ENCODE measurements around the gene DAP. TPM values are rescaled to one million over a fixed set of nuclear protein-coding genes. Genes with fewer than 3 reads are reported as not detected.

Gene DAP
- polyA plus RNA-seq, 2 of the 4 experiments (the other 2 are of a cell fraction): 24.2 to 54.9 TPM

DNA sequence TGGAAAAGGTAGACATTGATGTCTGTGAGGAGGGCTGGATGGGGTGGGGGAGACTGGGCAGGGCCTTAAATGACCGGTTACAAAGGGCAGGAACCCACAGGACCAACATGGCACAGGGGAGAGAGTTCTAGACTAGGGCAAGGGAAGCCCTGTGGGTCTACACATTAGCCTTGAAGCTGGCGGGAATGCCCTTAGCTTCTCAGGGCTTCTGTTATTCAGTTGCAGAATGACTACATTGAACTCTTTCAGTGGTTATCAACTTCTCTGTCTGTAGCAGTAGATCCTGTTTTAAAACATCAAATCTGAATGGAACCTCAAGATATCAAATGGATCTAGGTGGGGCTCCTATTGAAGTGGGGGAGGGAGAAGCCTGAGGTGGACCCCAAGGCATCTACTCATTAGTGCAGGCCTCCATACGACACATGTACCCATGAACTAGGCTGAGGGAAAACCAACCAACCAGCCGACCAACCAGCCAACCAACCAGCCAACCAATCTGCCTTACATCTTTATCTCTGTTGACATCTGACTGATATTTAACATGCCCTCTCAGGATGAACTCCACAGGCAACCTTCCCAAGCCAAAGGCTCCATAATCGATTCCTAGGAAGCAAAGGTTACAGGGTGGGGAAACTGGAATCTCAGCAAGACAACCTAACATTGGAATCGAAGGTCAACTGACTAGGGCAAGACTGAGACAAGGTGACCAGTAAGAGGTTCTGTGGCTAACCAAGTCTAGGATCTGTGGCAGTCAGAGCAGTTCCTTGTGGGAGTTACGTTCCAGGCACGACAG, 48.3 kb downstream of the DAP start:
- Histone ChIP-seq H3K4me3 (no peak overlapping the region), H3K9me3 (no peaks in the 10 kb centered on the region), H3K4me2 (no peak overlapping the region), H3K27ac (no peak overlapping the region), H3K4me1 (no peaks in the 10 kb centered on the region)
- CTCF ChIA-PET: no interaction called here
- ATAC-seq (no peak), DNase-seq (ENCODE audit: low read depth in 1 of 2, low spot score in 1 of 2) (no peak), FAIRE-seq (no peak)
- POLR2A ChIA-PET: no interaction called here
- 83% methylated on average over 8 of the region's 8 CpGs for WGBS (ENCODE audit: missing lambda C conversion rate)
- TF ChIP-seq, protein P1, sequence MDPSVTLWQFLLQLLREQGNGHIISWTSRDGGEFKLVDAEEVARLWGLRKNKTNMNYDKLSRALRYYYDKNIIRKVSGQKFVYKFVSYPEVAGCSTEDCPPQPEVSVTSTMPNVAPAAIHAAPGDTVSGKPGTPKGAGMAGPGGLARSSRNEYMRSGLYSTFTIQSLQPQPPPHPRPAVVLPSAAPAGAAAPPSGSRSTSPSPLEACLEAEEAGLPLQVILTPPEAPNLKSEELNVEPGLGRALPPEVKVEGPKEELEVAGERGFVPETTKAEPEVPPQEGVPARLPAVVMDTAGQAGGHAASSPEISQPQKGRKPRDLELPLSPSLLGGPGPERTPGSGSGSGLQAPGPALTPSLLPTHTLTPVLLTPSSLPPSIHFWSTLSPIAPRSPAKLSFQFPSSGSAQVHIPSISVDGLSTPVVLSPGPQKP (IDR thresholded peaks at IDR 0.05; ENCODE audit: low read depth, low read length): no peak
- TF ChIP-seq RFX5 (IDR thresholded peaks at IDR 0.05): no peak
- no peak for TF ChIP-seq POLR2AphosphoS2 (conservative IDR thresholded peaks at IDR 0.05; ENCODE audit: low read length)
- TF ChIP-seq RCOR1 (IDR thresholded peaks at IDR 0.05; ENCODE audit: low read depth, low read length): no peak
- TF ChIP-seq, protein P2, sequence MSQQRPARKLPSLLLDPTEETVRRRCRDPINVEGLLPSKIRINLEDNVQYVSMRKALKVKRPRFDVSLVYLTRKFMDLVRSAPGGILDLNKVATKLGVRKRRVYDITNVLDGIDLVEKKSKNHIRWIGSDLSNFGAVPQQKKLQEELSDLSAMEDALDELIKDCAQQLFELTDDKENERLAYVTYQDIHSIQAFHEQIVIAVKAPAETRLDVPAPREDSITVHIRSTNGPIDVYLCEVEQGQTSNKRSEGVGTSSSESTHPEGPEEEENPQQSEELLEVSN (IDR thresholded peaks at IDR 0.05; ENCODE audit: borderline replicate concordance, low read depth): no peak
- TF ChIP-seq EP300 (IDR thresholded peaks at IDR 0.05): no peak
- no peak for TF ChIP-seq MAFK (IDR thresholded peaks at IDR 0.05; ENCODE audit: partially characterized antibody)
- TF ChIP-seq, protein P3, sequence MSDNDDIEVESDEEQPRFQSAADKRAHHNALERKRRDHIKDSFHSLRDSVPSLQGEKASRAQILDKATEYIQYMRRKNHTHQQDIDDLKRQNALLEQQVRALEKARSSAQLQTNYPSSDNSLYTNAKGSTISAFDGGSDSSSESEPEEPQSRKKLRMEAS (IDR thresholded peaks at IDR 0.05): no peak
- TF ChIP-seq, protein P4, sequence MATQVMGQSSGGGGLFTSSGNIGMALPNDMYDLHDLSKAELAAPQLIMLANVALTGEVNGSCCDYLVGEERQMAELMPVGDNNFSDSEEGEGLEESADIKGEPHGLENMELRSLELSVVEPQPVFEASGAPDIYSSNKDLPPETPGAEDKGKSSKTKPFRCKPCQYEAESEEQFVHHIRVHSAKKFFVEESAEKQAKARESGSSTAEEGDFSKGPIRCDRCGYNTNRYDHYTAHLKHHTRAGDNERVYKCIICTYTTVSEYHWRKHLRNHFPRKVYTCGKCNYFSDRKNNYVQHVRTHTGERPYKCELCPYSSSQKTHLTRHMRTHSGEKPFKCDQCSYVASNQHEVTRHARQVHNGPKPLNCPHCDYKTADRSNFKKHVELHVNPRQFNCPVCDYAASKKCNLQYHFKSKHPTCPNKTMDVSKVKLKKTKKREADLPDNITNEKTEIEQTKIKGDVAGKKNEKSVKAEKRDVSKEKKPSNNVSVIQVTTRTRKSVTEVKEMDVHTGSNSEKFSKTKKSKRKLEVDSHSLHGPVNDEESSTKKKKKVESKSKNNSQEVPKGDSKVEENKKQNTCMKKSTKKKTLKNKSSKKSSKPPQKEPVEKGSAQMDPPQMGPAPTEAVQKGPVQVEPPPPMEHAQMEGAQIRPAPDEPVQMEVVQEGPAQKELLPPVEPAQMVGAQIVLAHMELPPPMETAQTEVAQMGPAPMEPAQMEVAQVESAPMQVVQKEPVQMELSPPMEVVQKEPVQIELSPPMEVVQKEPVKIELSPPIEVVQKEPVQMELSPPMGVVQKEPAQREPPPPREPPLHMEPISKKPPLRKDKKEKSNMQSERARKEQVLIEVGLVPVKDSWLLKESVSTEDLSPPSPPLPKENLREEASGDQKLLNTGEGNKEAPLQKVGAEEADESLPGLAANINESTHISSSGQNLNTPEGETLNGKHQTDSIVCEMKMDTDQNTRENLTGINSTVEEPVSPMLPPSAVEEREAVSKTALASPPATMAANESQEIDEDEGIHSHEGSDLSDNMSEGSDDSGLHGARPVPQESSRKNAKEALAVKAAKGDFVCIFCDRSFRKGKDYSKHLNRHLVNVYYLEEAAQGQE (IDR thresholded peaks at IDR 0.05): no peak
- TF ChIP-seq, protein P5, sequence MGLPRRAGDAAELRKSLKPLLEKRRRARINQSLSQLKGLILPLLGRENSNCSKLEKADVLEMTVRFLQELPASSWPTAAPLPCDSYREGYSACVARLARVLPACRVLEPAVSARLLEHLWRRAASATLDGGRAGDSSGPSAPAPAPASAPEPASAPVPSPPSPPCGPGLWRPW (IDR thresholded peaks at IDR 0.05): no peak
- TF ChIP-seq ZNF302 (CRISPR knock-in tag; IDR thresholded peaks at IDR 0.05): no peak
- TF ChIP-seq HOXB5 (CRISPR knock-in tag; IDR thresholded peaks at IDR 0.05): no peak
- no peak for TF ChIP-seq CBX2 (IDR thresholded peaks at IDR 0.05; ENCODE audit: borderline replicate concordance, low read depth)
- no peak for TF ChIP-seq MAZ (IDR thresholded peaks at IDR 0.05; ENCODE audit: borderline replicate concordance, low read depth, low read length)
- no peak for TF ChIP-seq NFE2L2 (conservative IDR thresholded peaks at IDR 0.05; ENCODE audit: low read length)
- no peak for TF ChIP-seq FOSL2 (IDR thresholded peaks at IDR 0.05)
- no peak for TF ChIP-seq FOSL2 (CRISPR knock-in tag; IDR thresholded peaks at IDR 0.05)
- no peak for TF ChIP-seq EHMT2 (IDR thresholded peaks at IDR 0.05; ENCODE audit: low read depth)
- no peak for TF ChIP-seq ESRRA (IDR thresholded peaks at IDR 0.05; ENCODE audit: borderline replicate concordance, low read length)

DNA sequence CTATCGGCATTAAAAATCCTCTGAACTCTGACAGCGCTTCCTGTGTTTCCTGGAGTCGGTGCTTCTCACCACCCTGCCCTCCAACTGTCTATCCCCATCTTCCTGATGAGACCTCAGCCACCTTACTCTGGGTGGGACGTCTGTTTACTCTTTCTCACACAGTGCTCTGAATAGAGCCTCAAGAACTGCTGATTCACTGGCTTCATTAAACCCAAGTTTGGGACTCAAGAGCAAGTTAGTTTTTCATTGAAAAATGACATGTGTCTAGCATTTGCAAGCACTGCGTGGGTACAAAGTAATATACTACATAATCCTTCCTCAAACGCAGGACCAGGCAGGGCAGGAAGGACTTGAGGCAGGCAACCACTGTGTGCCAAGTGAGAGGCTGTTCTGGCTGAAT, 49.5 kb downstream of the DAP start:
- no peak for FAIRE-seq
- no peaks in the 10 kb centered on the region for H3K9me3 ChIP-seq

More for the DNA sequence above, 49.5 kb downstream of the DAP start:
- CTCF ChIA-PET: no interaction called here
- Histone ChIP-seq H3K4me2 (no peak overlapping the region), H3K27ac (no peak overlapping the region), H3K4me3 (no peak overlapping the region), H3K4me1 (no peaks in the 10 kb centered on the region)
- TF ChIP-seq EHF (CRISPR knock-in tag; IDR thresholded peaks at IDR 0.05) (no peak), SMC3 (IDR thresholded peaks at IDR 0.05) (no peak), ESRRA (IDR thresholded peaks at IDR 0.05; ENCODE audit: borderline replicate concordance, low read length) (no peak), CHD2 (IDR thresholded peaks at IDR 0.05; ENCODE audit: low read length, partially characterized antibody) (no peak), EHMT2 (IDR thresholded peaks at IDR 0.05; ENCODE audit: low read depth) (no peak), KDM1A (IDR thresholded peaks at IDR 0.05; ENCODE audit: low read depth) (no peak), JUNB (IDR thresholded peaks at IDR 0.05) (no peak)
- TF ChIP-seq, protein P6, sequence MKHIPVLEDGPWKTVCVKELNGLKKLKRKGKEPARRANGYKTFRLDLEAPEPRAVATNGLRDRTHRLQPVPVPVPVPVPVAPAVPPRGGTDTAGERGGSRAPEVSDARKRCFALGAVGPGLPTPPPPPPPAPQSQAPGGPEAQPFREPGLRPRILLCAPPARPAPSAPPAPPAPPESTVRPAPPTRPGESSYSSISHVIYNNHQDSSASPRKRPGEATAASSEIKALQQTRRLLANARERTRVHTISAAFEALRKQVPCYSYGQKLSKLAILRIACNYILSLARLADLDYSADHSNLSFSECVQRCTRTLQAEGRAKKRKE (CRISPR knock-in tag; IDR thresholded peaks at IDR 0.05; ENCODE audit: low read depth): no peak
- TF ChIP-seq, protein P3 (IDR thresholded peaks at IDR 0.05): no peak
- TF ChIP-seq, protein P4 (IDR thresholded peaks at IDR 0.05): no peak
- POLR2A ChIA-PET: no interaction called here
- ATAC-seq: no peak
- DNase-seq (ENCODE audit: low read depth in 1 of 2, low spot score in 1 of 2): no peak
- 81% methylated on average over 6 of the region's 6 CpGs for WGBS (ENCODE audit: missing lambda C conversion rate)

Measured in A549 (cell line).